NT2/D1 (cell line): ENCODE measurements around the gene APOM.

Source experiments
- SUZ12 ChIP-seq: IDR thresholded peaks from 2 replicates; pipeline ENCODE4 v1.6.1; 2011; ENCODE audit not compliant: insufficient read length, insufficient read depth; ENCODE audit errors: extremely low read depth
- YY1 ChIP-seq: IDR thresholded peaks from 2 replicates; pipeline ENCODE4 v1.6.1; 2011; ENCODE audit not compliant: insufficient read length, insufficient read depth
- ZNF274 ChIP-seq: IDR thresholded peaks from 2 replicates; pipeline ENCODE4 v1.6.1; 2011; ENCODE audit warnings: mild to moderate bottlenecking, low read depth, low read length

GRCh38 chr6:31657406-31658157, 1.9 kb downstream of the APOM start:
- TF ChIP-seq ZNF274 (no peak), SUZ12 (no peak), YY1 (no peak)
